Right renal pelvis (tissue), 4 donors: ENCODE data around the gene CDK5RAP2. TPM values are rescaled to one million over a fixed set of nuclear protein-coding genes. Genes with fewer than 3 reads are reported as not detected.

Experiments used
- DNase-seq, 4 donors: peaks; one replicate each; pipeline ENCODE4 v3.0.0-alpha.2; 2013; ENCODE audit warnings: low read depth in 4 of 4, low spot score in 3 of 4, missing footprints in 1 of 4
- polyA plus RNA-seq, 4 donors: library from polyadenylated mRNA; unstranded; fragments of 120-200 nt; gene quantifications; one replicate each; pipeline ENCODE4 v1.2.1, GENCODE V29; 2013; ENCODE audit not compliant: insufficient read length in 4 of 4

CDK5RAP2 gene
- polyA plus RNA-seq, 4 donors = 50.2 to 58.7 (median 54.3) TPM

- DNase-seq = peak in 2 of 4 donors; percentile 10 to 16
Measured at GRCh38 chr9:120412425-120412951, 167.5 kb downstream of the CDK5RAP2 start.

GRCh38 chr9:120411862-120412424 is 168.0 kb downstream of the CDK5RAP2 start:
- no peak for DNase-seq

- DNase-seq = no peak
Measured at GRCh38 chr9:120410925-120411501, 169.0 kb downstream of the CDK5RAP2 start.

- no peak for DNase-seq
Measured at GRCh38 chr9:120408680-120409258, 171.2 kb downstream of the CDK5RAP2 start.

- no peak for DNase-seq
Measured at GRCh38 chr9:120405860-120406259, 174.1 kb downstream of the CDK5RAP2 start.

GRCh38 chr9:120405134-120405533 is 174.8 kb downstream of the CDK5RAP2 start:
- DNase-seq = no peak

- DNase-seq = no peak
Measured at GRCh38 chr9:120403543-120403856, 176.5 kb downstream of the CDK5RAP2 start.

- DNase-seq = no peak
Measured at GRCh38 chr9:120402741-120403542, 177.0 kb downstream of the CDK5RAP2 start.

GRCh38 chr9:120399940-120400339 is 180.0 kb downstream of the CDK5RAP2 start:
- no peak for DNase-seq

- DNase-seq = no peak
Measured at GRCh38 chr9:120398286-120398685, 181.7 kb downstream of the CDK5RAP2 start.

GRCh38 chr9:120397453-120397852 is 182.5 kb downstream of the CDK5RAP2 start:
- no peak for DNase-seq

GRCh38 chr9:120396931-120397330 is 183.0 kb downstream of the CDK5RAP2 start:
- DNase-seq = no peak

GRCh38 chr9:120396418-120396817 is 183.5 kb downstream of the CDK5RAP2 start:
- no peak for DNase-seq

GRCh38 chr9:120395376-120395775 is 184.6 kb downstream of the CDK5RAP2 start:
- DNase-seq = no peak

- no peak for DNase-seq
Measured at GRCh38 chr9:120394058-120394669, 185.8 kb downstream of the CDK5RAP2 start.

- no peak for DNase-seq
Measured at GRCh38 chr9:120393386-120394057, 186.4 kb downstream of the CDK5RAP2 start.

- DNase-seq = no peak
Measured at GRCh38 chr9:120392711-120393110, 187.3 kb downstream of the CDK5RAP2 start.

- no peak for DNase-seq
Measured at GRCh38 chr9:120392245-120392644, 187.7 kb downstream of the CDK5RAP2 start.

GRCh38 chr9:120391691-120392090 is 188.3 kb downstream of the CDK5RAP2 start:
- DNase-seq = no peak

- DNase-seq = no peak
Measured at GRCh38 chr9:120390637-120391190, 189.3 kb downstream of the CDK5RAP2 start.
